OCI-LY7 (cell line): ENCODE measurements around the gene NUP210.

Experiments used
- EZH2phosphoT487 ChIP-seq: fragments of 200-600 bp; sonication (generic); IDR thresholded peaks from 2 replicates; pipeline ENCODE4 v1.6.1; 2018; ENCODE audit warnings: low read depth, borderline replicate concordance, mild to moderate bottlenecking, mixed run types, antibody characterized with exemption, low read length, moderate library complexity, mixed read lengths
- TF ChIP-seq, protein P1 (sequence below): fragments of 200-600 bp; sonication (generic); conservative IDR thresholded peaks from 2 replicates; pipeline ENCODE4 v1.5.1; 2014; ENCODE audit warnings: mild to moderate bottlenecking, antibody characterized with exemption, low read length, moderate library complexity, mixed read lengths

GRCh38 chr3:13317596-13318320, 102.4 kb downstream of the NUP210 start:
- TF ChIP-seq, protein P1, sequence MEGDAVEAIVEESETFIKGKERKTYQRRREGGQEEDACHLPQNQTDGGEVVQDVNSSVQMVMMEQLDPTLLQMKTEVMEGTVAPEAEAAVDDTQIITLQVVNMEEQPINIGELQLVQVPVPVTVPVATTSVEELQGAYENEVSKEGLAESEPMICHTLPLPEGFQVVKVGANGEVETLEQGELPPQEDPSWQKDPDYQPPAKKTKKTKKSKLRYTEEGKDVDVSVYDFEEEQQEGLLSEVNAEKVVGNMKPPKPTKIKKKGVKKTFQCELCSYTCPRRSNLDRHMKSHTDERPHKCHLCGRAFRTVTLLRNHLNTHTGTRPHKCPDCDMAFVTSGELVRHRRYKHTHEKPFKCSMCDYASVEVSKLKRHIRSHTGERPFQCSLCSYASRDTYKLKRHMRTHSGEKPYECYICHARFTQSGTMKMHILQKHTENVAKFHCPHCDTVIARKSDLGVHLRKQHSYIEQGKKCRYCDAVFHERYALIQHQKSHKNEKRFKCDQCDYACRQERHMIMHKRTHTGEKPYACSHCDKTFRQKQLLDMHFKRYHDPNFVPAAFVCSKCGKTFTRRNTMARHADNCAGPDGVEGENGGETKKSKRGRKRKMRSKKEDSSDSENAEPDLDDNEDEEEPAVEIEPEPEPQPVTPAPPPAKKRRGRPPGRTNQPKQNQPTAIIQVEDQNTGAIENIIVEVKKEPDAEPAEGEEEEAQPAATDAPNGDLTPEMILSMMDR: no peak
- no peak for TF ChIP-seq EZH2phosphoT487
